A673 (cell line): ENCODE measurements around the gene DOCK1. TPM values are rescaled to one million over a fixed set of nuclear protein-coding genes. Genes with fewer than 3 reads are reported as not detected.

Source experiments
- BruUV-seq: library from RNA; stranded (reverse); fragments of 400-500 nt; replicated peaks from 2 replicates; lab custom pipeline; 2021; lab: Mats Ljungman, UMichigan
- CTCF ChIA-PET: fragments of 300-600 bp; sonication (Branson Sonifier 250); formaldehyde crosslinking; loops from one replicate; lab custom pipeline; 2022; ENCODE audit warnings: antibody characterized with exemption; lab: Charles Lee
- POLR2A ChIA-PET: fragments of 300-600 bp; sonication (Branson Sonifier 250); formaldehyde crosslinking; loops from one replicate; lab custom pipeline; 2022; ENCODE audit warnings: antibody characterized with exemption; ENCODE audit not compliant: low non-redundant PET; lab: Charles Lee
- DNase-seq: peaks from one replicate; pipeline ENCODE4 v3.0.0-alpha.2; 2015; ENCODE audit warnings: low spot score
- H3K27ac ChIP-seq: fragments of 200-600 bp; sonication (generic); 2 replicates; pipeline ENCODE4 v1.5.1; 2016; ENCODE audit warnings: mixed run types, low read depth, mild to moderate bottlenecking, mixed read lengths, antibody characterized with exemption, low read length; ENCODE audit not compliant: poor library complexity, severe bottlenecking
- H3K27me3 ChIP-seq: fragments of 200-600 bp; sonication (generic); replicated peaks from 2 replicates; pipeline ENCODE4 v1.6.1; 2017; ENCODE audit warnings: mixed run types, low read depth, mild to moderate bottlenecking, mixed read lengths, antibody characterized with exemption, low read length; ENCODE audit not compliant: insufficient read depth, poor library complexity
- H3K36me3 ChIP-seq: fragments of 200-600 bp; sonication (generic); 2 replicates; pipeline ENCODE4 v1.6.1; 2016; ENCODE audit warnings: mixed run types, mild to moderate bottlenecking, mixed read lengths, antibody characterized with exemption, low read length; ENCODE audit not compliant: insufficient read depth, poor library complexity, severe bottlenecking
- H3K4me1 ChIP-seq: fragments of 200-600 bp; sonication (generic); 2 replicates; pipeline ENCODE4 v1.6.1; 2017; ENCODE audit warnings: mixed run types, mild to moderate bottlenecking, mixed read lengths, antibody characterized with exemption, low read length; ENCODE audit not compliant: insufficient read depth, poor library complexity, severe bottlenecking
- H3K4me3 ChIP-seq: fragments of 200-600 bp; sonication (generic); 2 replicates; pipeline ENCODE4 v1.5.1; 2016; ENCODE audit warnings: low read depth, mixed run types, mild to moderate bottlenecking, mixed read lengths, low read length; ENCODE audit not compliant: poor library complexity, severe bottlenecking
- H3K9me3 ChIP-seq: fragments of 200-600 bp; sonication (generic); 2 replicates; pipeline ENCODE4 v1.6.1; 2016; ENCODE audit warnings: mixed run types, low read depth, mild to moderate bottlenecking, mixed read lengths, antibody characterized with exemption, low read length; ENCODE audit not compliant: poor library complexity, severe bottlenecking
- EZH2 ChIP-seq: fragments of 200-600 bp; sonication (generic); IDR thresholded peaks from 2 replicates; pipeline ENCODE4 v1.6.1; 2017; ENCODE audit warnings: borderline replicate concordance, low read depth, mild to moderate bottlenecking, mixed read lengths, antibody characterized with exemption, low read length; ENCODE audit not compliant: poor library complexity, severe bottlenecking
- intact Hi-C: fragments of 100-400 bp; cut with micrococcal nuclease; formaldehyde crosslinking; loops from one replicate; pipeline ENCODE4 v1.10.0; 2022; ENCODE audit not compliant: unreplicated experiment
- total RNA-seq: library from RNA; stranded (reverse); gene quantifications from 2 replicates; pipeline ENCODE4 v1.2.3, GENCODE V29; 2021
- TF ChIP-seq, protein P1 (sequence below): fragments of 300-800, 200-600 bp; sonication (generic); conservative IDR thresholded peaks from 2 replicates; pipeline ENCODE4 v1.5.1; 2017; ENCODE audit warnings: low read depth, mild to moderate bottlenecking, antibody characterized with exemption, low read length, moderate library complexity, mixed read lengths

Gene DOCK1
- total RNA-seq, 1 experiment from 2014 or later = 30.7 TPM

DNA sequence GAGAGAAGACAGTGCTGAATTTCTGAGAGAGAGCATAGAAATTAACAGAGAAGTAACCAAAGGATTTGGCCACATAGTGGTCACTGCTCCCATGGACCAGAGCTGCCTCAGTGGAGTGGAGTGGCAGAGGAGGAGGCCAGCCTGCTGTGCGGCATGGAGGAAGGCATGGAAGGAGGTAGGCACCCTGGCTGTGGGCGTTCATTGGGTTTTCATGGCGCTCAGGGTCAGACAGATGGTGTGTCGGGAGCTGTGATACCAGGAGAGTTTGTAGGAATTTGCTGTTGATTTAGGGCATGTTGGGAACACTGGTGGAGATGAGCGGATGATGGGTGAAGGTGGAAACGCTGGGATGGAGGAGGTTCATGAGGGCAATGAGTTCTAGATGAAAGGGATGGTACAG, 370.0 kb downstream of the DOCK1 start:
- intact Hi-C loops = no loop called here
- H3K27ac ChIP-seq = no peak overlapping the region
- POLR2A ChIA-PET = no interaction called here
- TF ChIP-seq EZH2 = no peak
- TF ChIP-seq, protein P1, sequence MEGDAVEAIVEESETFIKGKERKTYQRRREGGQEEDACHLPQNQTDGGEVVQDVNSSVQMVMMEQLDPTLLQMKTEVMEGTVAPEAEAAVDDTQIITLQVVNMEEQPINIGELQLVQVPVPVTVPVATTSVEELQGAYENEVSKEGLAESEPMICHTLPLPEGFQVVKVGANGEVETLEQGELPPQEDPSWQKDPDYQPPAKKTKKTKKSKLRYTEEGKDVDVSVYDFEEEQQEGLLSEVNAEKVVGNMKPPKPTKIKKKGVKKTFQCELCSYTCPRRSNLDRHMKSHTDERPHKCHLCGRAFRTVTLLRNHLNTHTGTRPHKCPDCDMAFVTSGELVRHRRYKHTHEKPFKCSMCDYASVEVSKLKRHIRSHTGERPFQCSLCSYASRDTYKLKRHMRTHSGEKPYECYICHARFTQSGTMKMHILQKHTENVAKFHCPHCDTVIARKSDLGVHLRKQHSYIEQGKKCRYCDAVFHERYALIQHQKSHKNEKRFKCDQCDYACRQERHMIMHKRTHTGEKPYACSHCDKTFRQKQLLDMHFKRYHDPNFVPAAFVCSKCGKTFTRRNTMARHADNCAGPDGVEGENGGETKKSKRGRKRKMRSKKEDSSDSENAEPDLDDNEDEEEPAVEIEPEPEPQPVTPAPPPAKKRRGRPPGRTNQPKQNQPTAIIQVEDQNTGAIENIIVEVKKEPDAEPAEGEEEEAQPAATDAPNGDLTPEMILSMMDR = no peak
- H3K4me1 ChIP-seq = no peaks in the 10 kb centered on the region
- BruUV-seq = no TSS peak
- H3K9me3 ChIP-seq = no peaks in the 10 kb centered on the region
- CTCF ChIA-PET = no interaction called here
- DNase-seq = no peak
- no peaks in the 10 kb centered on the region for H3K36me3 ChIP-seq
- H3K27me3 ChIP-seq = no peaks in the 10 kb centered on the region
- H3K4me3 ChIP-seq = no peak overlapping the region

- Histone ChIP-seq H3K4me3 (no peak overlapping the region), H3K27ac (no peak overlapping the region), H3K4me1 (no peaks in the 10 kb centered on the region), H3K27me3 (no peaks in the 10 kb centered on the region), H3K9me3 (no peaks in the 10 kb centered on the region), H3K36me3 (no peaks in the 10 kb centered on the region)
- DNase-seq = no peak
- POLR2A ChIA-PET = no interaction called here
- intact Hi-C loops = no loop called here
- no TSS peak for BruUV-seq
- CTCF ChIA-PET = no interaction called here
- TF ChIP-seq EZH2 = no peak
- TF ChIP-seq, protein P1 = no peak
These were observed 370.7 kb downstream of the DOCK1 start for GRCh38 chr10:127275793-127276450.

DNA sequence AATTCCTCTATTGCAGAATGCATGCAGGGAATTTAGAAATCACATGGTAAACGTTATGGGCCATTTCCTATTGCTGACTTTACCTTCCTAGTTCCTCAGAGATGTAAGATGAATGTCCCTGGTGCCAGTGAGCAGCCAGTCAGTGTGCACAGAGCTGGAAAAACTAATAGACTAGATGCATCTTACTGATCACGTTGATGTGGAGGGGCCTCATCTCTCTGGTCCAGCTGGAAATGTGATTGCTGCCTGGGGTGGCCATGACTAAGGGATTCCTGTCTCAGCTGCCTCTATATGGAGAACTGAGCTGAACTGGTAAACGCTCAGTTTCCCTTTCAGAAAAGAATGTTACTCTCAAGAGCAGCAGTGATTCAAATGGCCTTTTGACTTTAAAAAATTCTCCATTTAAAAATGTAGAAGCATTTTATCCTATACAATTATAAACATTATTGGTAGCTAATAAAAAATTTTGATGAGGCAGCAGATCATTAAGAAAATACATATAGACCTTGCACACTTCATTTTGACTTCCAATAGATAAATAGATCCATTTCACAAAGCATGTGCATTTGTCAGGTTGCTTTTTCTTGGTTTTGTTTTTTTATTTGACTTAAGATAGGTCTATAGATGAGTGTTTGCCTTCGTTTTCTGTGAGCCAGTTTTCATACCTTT, 371.7 kb downstream of the DOCK1 start:
- intact Hi-C loops = no loop called here
- CTCF ChIA-PET = no interaction called here
- H3K9me3 ChIP-seq = no peaks in the 10 kb centered on the region
- no peak for DNase-seq
- no peaks in the 10 kb centered on the region for H3K27me3 ChIP-seq
- BruUV-seq = no TSS peak
- H3K4me1 ChIP-seq = no peaks in the 10 kb centered on the region
- H3K27ac ChIP-seq = no peak overlapping the region
- no peaks in the 10 kb centered on the region for H3K36me3 ChIP-seq
- no peak for TF ChIP-seq EZH2
- TF ChIP-seq, protein P1 = no peak
- H3K4me3 ChIP-seq = no peak overlapping the region
- POLR2A ChIA-PET = no interaction called here
